Measurements from ENCODE around the gene SKA2.
"Not testable (repeated sequence)": the region's sequence is repeated elsewhere in the genome, so short reads cannot be mapped to it uniquely, and the experiment has no call there.

SKA2 gene

DNA sequence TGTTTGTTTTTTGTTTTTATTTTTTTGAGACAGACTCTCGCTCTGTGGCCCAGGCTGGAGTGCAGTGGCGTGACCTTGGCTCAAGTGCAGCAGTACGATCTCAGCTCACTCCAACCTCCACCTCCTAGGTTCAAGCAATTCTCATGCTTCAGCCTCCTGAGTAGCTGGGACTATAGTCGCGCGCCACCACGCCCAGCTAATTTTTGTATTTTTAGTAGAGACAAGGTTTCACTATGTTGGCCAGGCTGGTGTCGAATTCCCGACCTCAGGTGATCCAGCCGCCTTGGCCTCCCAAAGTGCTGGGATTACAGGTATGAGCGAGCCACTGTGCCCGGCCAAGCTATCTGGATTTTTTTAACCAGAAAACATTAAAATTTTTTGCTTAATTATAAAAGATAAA, 64.4 kb downstream of the SKA2 start:
- not testable (repeated sequence) for H3K27me3 ChIP-seq (ENCODE audit: control insufficient read depth, insufficient read depth, low read length); H3K4me1 ChIP-seq (ENCODE audit: control insufficient read depth, insufficient read depth, low read length); H3K4me3 ChIP-seq (ENCODE audit: low read depth, low read length); H3K9ac ChIP-seq (ENCODE audit: low read depth, low read length); H3K36me3 ChIP-seq (ENCODE audit: control insufficient read depth, insufficient read depth, low read length); H3K9me3 ChIP-seq (ENCODE audit: control insufficient read depth, insufficient read depth, low read length)

DNA sequence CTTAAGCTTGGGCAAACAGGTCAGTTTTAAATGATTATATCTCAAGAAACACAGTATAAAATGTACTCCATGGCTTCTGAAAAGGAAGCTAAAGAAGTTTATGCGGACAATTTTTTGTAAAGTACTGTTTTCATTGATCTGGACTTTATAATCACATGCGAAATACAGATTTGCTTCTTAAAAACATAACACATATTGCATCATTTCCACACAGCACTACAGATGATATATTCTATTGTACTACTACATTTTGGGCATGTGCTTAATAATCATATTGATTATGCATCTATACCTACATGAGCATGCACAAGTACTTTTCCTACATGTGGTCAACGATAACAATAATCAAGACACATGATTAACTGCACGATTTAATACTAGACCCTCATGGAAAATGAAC, 70.8 kb downstream of the SKA2 start:
- H3K9ac ChIP-seq (ENCODE audit: low read depth, low read length), result no peak overlapping the region
- H3K36me3 ChIP-seq (ENCODE audit: control insufficient read depth, insufficient read depth, low read length), result peaks cover 8% of the 10 kb centered on the region
- H3K4me3 ChIP-seq (ENCODE audit: low read depth, low read length), result no peak overlapping the region
- no peaks in the 10 kb centered on the region for H3K27me3 ChIP-seq (ENCODE audit: control insufficient read depth, insufficient read depth, low read length)
- no peaks in the 10 kb centered on the region for H3K9me3 ChIP-seq (ENCODE audit: control insufficient read depth, insufficient read depth, low read length)
- no peaks in the 10 kb centered on the region for H3K4me1 ChIP-seq (ENCODE audit: control insufficient read depth, insufficient read depth, low read length)

DNA sequence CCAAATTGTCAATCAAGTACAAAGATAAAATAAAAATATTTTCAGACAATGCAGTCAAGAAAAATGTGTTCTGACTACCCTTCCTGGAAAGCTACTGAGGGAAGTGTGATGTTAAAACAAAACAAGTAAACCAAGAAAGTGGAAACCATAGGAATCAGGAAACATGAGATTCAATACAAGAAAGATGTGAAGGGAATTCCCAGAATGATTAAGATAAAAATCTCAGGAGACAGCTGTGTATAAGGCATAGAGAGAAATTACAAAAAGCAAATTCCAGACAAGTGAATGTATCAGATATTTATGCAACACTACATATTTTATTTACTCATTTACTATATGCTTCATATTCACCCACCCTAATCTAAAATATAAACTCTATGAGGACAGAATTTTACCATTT, 80.5 kb downstream of the SKA2 start:
- no peaks in the 10 kb centered on the region for H3K27me3 ChIP-seq (ENCODE audit: control insufficient read depth, insufficient read depth, low read length)
- H3K36me3 ChIP-seq (ENCODE audit: control insufficient read depth, insufficient read depth, low read length), result no peaks in the 10 kb centered on the region
- H3K4me3 ChIP-seq (ENCODE audit: low read depth, low read length), result no peak overlapping the region
- no peaks in the 10 kb centered on the region for H3K4me1 ChIP-seq (ENCODE audit: control insufficient read depth, insufficient read depth, low read length)
- no peaks in the 10 kb centered on the region for H3K9me3 ChIP-seq (ENCODE audit: control insufficient read depth, insufficient read depth, low read length)
- no peak overlapping the region for H3K9ac ChIP-seq (ENCODE audit: low read depth, low read length)

DNA sequence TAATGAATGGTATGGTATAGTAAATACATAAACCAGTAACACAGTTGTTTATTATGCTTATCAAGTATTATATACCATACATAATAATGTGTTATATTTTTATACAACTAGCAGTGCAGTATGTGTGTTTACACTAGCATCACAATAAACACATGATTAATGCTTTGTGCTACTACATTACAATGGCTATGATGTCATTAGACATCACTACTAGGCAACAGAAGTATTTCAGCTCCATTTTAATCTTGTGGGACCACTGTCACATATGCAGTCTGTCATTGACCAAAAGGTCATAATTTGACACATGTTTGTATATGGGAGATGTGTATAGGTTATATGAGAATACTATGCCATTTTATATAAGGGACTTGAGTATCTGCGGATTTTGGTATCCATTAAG, 81.0 kb downstream of the SKA2 start:
- no peak overlapping the region for H3K9ac ChIP-seq (ENCODE audit: low read depth, low read length)

DNA sequence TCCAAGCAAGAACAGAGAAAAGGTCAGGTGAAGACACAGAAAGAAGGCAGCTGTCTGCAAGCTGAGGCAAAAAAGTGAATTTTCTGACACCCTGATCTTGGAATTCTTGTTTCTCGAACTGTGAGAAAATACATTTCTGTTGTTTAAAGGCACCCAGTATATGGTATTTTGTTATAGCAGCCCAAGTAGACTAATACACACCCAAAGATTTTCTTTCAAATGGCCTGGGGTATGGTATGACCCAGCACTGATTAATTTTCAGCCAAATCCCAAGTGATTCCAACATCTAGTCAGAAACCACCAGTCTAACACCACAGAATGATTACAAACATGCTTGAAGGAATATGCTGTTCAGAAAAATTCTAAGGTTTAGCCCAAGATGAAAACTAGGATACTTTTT, 85.1 kb downstream of the SKA2 start:
- Histone ChIP-seq H3K36me3 (ENCODE audit: control insufficient read depth, insufficient read depth, low read length) (no peaks in the 10 kb centered on the region), H3K4me1 (ENCODE audit: control insufficient read depth, insufficient read depth, low read length) (no peaks in the 10 kb centered on the region), H3K27me3 (ENCODE audit: control insufficient read depth, insufficient read depth, low read length) (no peaks in the 10 kb centered on the region), H3K4me3 (ENCODE audit: low read depth, low read length) (no peak overlapping the region), H3K9me3 (ENCODE audit: control insufficient read depth, insufficient read depth, low read length) (no peaks in the 10 kb centered on the region), H3K9ac (ENCODE audit: low read depth, low read length) (no peak overlapping the region)

More for the DNA sequence above, 81.0 kb downstream of the SKA2 start:
- H3K9me3 ChIP-seq (ENCODE audit: control insufficient read depth, insufficient read depth, low read length), result no peaks in the 10 kb centered on the region
- H3K27me3 ChIP-seq (ENCODE audit: control insufficient read depth, insufficient read depth, low read length), result no peaks in the 10 kb centered on the region
- no peak overlapping the region for H3K4me3 ChIP-seq (ENCODE audit: low read depth, low read length)
- no peaks in the 10 kb centered on the region for H3K36me3 ChIP-seq (ENCODE audit: control insufficient read depth, insufficient read depth, low read length)
- H3K4me1 ChIP-seq (ENCODE audit: control insufficient read depth, insufficient read depth, low read length), result no peaks in the 10 kb centered on the region

DNA sequence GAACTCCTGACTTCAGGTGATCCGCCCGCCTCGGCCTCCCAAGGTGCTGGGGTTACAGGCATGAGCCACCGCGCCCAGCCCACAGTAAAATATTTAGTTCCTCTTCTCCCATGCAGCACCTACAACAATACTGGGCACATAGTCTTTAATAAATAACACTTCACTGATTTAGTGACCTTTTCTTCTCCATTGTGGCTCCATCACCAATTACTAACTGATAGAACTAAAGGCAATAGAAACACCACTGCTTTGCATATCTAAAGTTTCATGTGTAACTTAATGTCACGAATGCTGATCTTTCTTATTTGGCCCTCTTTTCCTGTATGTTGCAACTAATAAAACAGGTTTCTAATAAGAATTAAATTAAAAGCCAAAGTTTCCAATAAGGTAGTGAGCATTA, 87.2 kb downstream of the SKA2 start:
- Histone ChIP-seq H3K36me3 (ENCODE audit: control insufficient read depth, insufficient read depth, low read length) (no peaks in the 10 kb centered on the region), H3K4me3 (ENCODE audit: low read depth, low read length) (no peak overlapping the region), H3K9me3 (ENCODE audit: control insufficient read depth, insufficient read depth, low read length) (no peaks in the 10 kb centered on the region), H3K27me3 (ENCODE audit: control insufficient read depth, insufficient read depth, low read length) (no peaks in the 10 kb centered on the region), H3K9ac (ENCODE audit: low read depth, low read length) (no peak overlapping the region), H3K4me1 (ENCODE audit: control insufficient read depth, insufficient read depth, low read length) (no peaks in the 10 kb centered on the region)

DNA sequence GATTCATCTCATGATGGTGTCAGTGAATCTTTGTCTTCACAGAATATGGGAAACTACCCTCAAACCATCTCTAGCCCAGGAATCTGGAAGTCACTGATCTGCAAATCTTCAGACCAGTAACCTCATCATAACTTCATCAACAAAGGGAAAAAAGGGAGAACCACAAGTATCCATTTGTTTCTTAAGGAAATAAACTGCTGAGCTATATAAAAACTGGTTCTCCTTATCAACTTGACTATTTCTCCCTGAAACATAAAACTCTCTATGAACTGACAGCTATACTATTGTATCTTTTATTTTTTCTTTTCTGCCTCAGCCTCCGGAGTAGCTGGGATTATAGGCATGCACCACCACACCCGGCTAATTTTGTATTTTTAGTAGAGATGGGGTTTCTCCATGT, 87.6 kb downstream of the SKA2 start:
- Histone ChIP-seq H3K9me3 (ENCODE audit: control insufficient read depth, insufficient read depth, low read length) (no peaks in the 10 kb centered on the region), H3K36me3 (ENCODE audit: control insufficient read depth, insufficient read depth, low read length) (no peaks in the 10 kb centered on the region), H3K4me1 (ENCODE audit: control insufficient read depth, insufficient read depth, low read length) (no peaks in the 10 kb centered on the region), H3K27me3 (ENCODE audit: control insufficient read depth, insufficient read depth, low read length) (no peaks in the 10 kb centered on the region), H3K9ac (ENCODE audit: low read depth, low read length) (no peak overlapping the region), H3K4me3 (ENCODE audit: low read depth, low read length) (no peak overlapping the region)

DNA sequence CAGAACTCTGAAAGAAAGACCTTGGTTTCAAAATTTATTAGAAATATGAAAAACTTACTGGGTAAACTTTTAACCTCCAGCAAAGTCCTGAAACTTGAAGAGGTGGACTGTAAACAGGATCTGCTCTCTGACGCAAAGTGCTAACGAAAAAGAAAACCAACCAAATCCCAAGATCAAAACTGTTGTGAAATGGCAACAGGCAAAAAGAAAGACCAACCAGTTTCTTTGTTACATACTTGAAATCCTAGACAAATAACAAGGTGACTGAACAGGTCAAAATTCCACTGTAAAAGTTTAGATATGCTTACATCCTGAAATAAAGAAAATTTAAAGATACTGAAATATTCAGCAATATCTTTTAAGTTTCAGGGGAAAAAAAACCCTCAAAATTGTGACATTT, 92.5 kb downstream of the SKA2 start:
- Histone ChIP-seq H3K9ac (ENCODE audit: low read depth, low read length) (no peak overlapping the region), H3K36me3 (ENCODE audit: control insufficient read depth, insufficient read depth, low read length) (no peaks in the 10 kb centered on the region), H3K4me1 (ENCODE audit: control insufficient read depth, insufficient read depth, low read length) (no peaks in the 10 kb centered on the region), H3K4me3 (ENCODE audit: low read depth, low read length) (no peak overlapping the region), H3K27me3 (ENCODE audit: control insufficient read depth, insufficient read depth, low read length) (no peaks in the 10 kb centered on the region), H3K9me3 (ENCODE audit: control insufficient read depth, insufficient read depth, low read length) (no peaks in the 10 kb centered on the region)
